Neuron (in vitro differentiated cells): ENCODE results near the gene TRMT10C.

Experiments
- H2AFZ ChIP-seq: one replicate; pipeline ENCODE4 v1.6.1; 2013; ENCODE audit warnings: low read depth, mild to moderate bottlenecking, inconsistent platforms, low read length, moderate library complexity
- H3K27me3 ChIP-seq: one replicate; pipeline ENCODE4 v1.6.1; 2013; ENCODE audit warnings: low read length; ENCODE audit not compliant: insufficient read depth
- H3K36me3 ChIP-seq: one replicate; pipeline ENCODE4 v1.6.1; 2013; ENCODE audit warnings: low read length; ENCODE audit not compliant: insufficient read depth
- H3K4me1 ChIP-seq: one replicate; pipeline ENCODE4 v1.6.1; 2013; ENCODE audit warnings: low read length; ENCODE audit not compliant: insufficient read depth
- H3K4me3 ChIP-seq: 2 replicates; pipeline ENCODE4 v1.5.1; 2013; ENCODE audit warnings: mild to moderate bottlenecking, low read length, moderate library complexity
- H3K9me3 ChIP-seq: one replicate; pipeline ENCODE4 v1.6.1; 2013; ENCODE audit warnings: low read length

The TRMT10C gene

DNA sequence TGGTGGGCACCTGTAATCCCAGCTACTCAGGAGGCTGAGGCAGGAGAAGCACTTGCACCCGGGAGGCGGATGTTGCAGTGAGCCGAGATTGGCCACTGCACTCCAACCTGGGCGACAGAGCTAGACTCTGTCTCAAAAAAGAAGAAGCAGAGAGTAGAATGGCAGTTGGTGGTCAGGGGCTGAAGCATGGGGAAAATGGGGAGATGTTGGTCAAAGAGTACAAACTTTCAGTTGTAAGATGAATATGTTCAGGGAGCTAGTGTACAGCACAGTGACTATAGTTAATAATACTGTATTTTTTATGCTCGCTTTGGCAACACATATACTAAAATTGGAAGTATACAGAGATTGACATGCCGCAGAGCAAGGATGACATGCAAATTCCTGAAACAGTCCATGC lies 53.9 kb downstream of the TRMT10C start:
- no peaks in the 10 kb centered on the region for H3K36me3 ChIP-seq
- H3K4me3 ChIP-seq: no peak overlapping the region
- no peak overlapping the region for H2AFZ ChIP-seq
- no peaks in the 10 kb centered on the region for H3K4me1 ChIP-seq
- H3K9me3 ChIP-seq: no peaks in the 10 kb centered on the region
- H3K27me3 ChIP-seq: no peaks in the 10 kb centered on the region
